GM18511 (cell line): ENCODE results near the gene ERBB4.

ENCODE experiments used
- ATAC-seq: cut with Tn5 transposase; IDR thresholded peaks from one replicate; pipeline ENCODE4 v1.9.1; 2021; ENCODE audit warnings: mild to moderate bottlenecking, moderate library complexity; ENCODE audit not compliant: unreplicated experiment

Gene ERBB4

GRCh38 chr2:212441141-212441540, 97.5 kb downstream of the ERBB4 start:
- ATAC-seq, result no peak

- ATAC-seq, result no peak
These were observed 109.7 kb downstream of the ERBB4 start for GRCh38 chr2:212428681-212429478.

- no peak for ATAC-seq
These were observed 111.0 kb downstream of the ERBB4 start for GRCh38 chr2:212427638-212428037.

- no peak for ATAC-seq
These were observed 111.8 kb downstream of the ERBB4 start for GRCh38 chr2:212426637-212427412.

GRCh38 chr2:212424082-212424481, 114.5 kb downstream of the ERBB4 start:
- ATAC-seq, result no peak

- ATAC-seq, result no peak
These were observed 115.5 kb downstream of the ERBB4 start for GRCh38 chr2:212423089-212423488.

- no peak for ATAC-seq
These were observed 116.9 kb downstream of the ERBB4 start for GRCh38 chr2:212421556-212422334.

GRCh38 chr2:212416086-212416485, 122.5 kb downstream of the ERBB4 start:
- no peak for ATAC-seq

GRCh38 chr2:212414767-212415211, 123.8 kb downstream of the ERBB4 start:
- no peak for ATAC-seq

GRCh38 chr2:212409560-212409959, 129.0 kb downstream of the ERBB4 start:
- ATAC-seq, result no peak

GRCh38 chr2:212408524-212408923, 130.1 kb downstream of the ERBB4 start:
- ATAC-seq, result no peak

GRCh38 chr2:212406716-212407115, 131.9 kb downstream of the ERBB4 start:
- ATAC-seq, result no peak

GRCh38 chr2:212402316-212402715, 136.3 kb downstream of the ERBB4 start:
- no peak for ATAC-seq

GRCh38 chr2:212398316-212398715, 140.3 kb downstream of the ERBB4 start:
- no peak for ATAC-seq

GRCh38 chr2:212392544-212392943, 146.1 kb downstream of the ERBB4 start:
- no peak for ATAC-seq

GRCh38 chr2:212392043-212392442, 146.6 kb downstream of the ERBB4 start:
- no peak for ATAC-seq

- ATAC-seq, result no peak
These were observed 151.5 kb downstream of the ERBB4 start for GRCh38 chr2:212387146-212387545.

- ATAC-seq, result no peak
These were observed 153.4 kb downstream of the ERBB4 start for GRCh38 chr2:212385241-212385640.

- no peak for ATAC-seq
These were observed 154.6 kb downstream of the ERBB4 start for GRCh38 chr2:212384027-212384426.

GRCh38 chr2:212381428-212382102, 157.0 kb downstream of the ERBB4 start:
- ATAC-seq, result no peak

- no peak for ATAC-seq
These were observed 159.5 kb downstream of the ERBB4 start for GRCh38 chr2:212379103-212379502.
